A673 (cell line): ENCODE measurements around the gene XIRP1. TPM values are rescaled to one million over a fixed set of nuclear protein-coding genes. Genes with fewer than 3 reads are reported as not detected.
A peak's percentile ranks its signal among the peaks of the same experiment; 100 is the strongest.

ENCODE experiments used
- BruUV-seq: library from RNA; stranded (reverse); fragments of 400-500 nt; replicated peaks from 2 replicates; lab custom pipeline; 2021; lab: Mats Ljungman, UMichigan
- CTCF ChIA-PET: fragments of 300-600 bp; sonication (Branson Sonifier 250); formaldehyde crosslinking; loops from one replicate; lab custom pipeline; 2022; ENCODE audit warnings: antibody characterized with exemption; lab: Charles Lee
- POLR2A ChIA-PET: fragments of 300-600 bp; sonication (Branson Sonifier 250); formaldehyde crosslinking; loops from one replicate; lab custom pipeline; 2022; ENCODE audit warnings: antibody characterized with exemption; ENCODE audit not compliant: low non-redundant PET; lab: Charles Lee
- DNase-seq: peaks from one replicate; pipeline ENCODE4 v3.0.0-alpha.2; 2015; ENCODE audit warnings: low spot score
- H3K27ac ChIP-seq: fragments of 200-600 bp; sonication (generic); 2 replicates; pipeline ENCODE4 v1.5.1; 2016; ENCODE audit warnings: mixed run types, low read depth, mild to moderate bottlenecking, mixed read lengths, antibody characterized with exemption, low read length; ENCODE audit not compliant: poor library complexity, severe bottlenecking
- H3K27me3 ChIP-seq: fragments of 200-600 bp; sonication (generic); replicated peaks from 2 replicates; pipeline ENCODE4 v1.6.1; 2017; ENCODE audit warnings: mixed run types, low read depth, mild to moderate bottlenecking, mixed read lengths, antibody characterized with exemption, low read length; ENCODE audit not compliant: insufficient read depth, poor library complexity
- H3K36me3 ChIP-seq: fragments of 200-600 bp; sonication (generic); 2 replicates; pipeline ENCODE4 v1.6.1; 2016; ENCODE audit warnings: mixed run types, mild to moderate bottlenecking, mixed read lengths, antibody characterized with exemption, low read length; ENCODE audit not compliant: insufficient read depth, poor library complexity, severe bottlenecking
- H3K4me1 ChIP-seq: fragments of 200-600 bp; sonication (generic); 2 replicates; pipeline ENCODE4 v1.6.1; 2017; ENCODE audit warnings: mixed run types, mild to moderate bottlenecking, mixed read lengths, antibody characterized with exemption, low read length; ENCODE audit not compliant: insufficient read depth, poor library complexity, severe bottlenecking
- H3K4me3 ChIP-seq: fragments of 200-600 bp; sonication (generic); 2 replicates; pipeline ENCODE4 v1.5.1; 2016; ENCODE audit warnings: low read depth, mixed run types, mild to moderate bottlenecking, mixed read lengths, low read length; ENCODE audit not compliant: poor library complexity, severe bottlenecking
- H3K9me3 ChIP-seq: fragments of 200-600 bp; sonication (generic); 2 replicates; pipeline ENCODE4 v1.6.1; 2016; ENCODE audit warnings: mixed run types, low read depth, mild to moderate bottlenecking, mixed read lengths, antibody characterized with exemption, low read length; ENCODE audit not compliant: poor library complexity, severe bottlenecking
- EZH2 ChIP-seq: fragments of 200-600 bp; sonication (generic); IDR thresholded peaks from 2 replicates; pipeline ENCODE4 v1.6.1; 2017; ENCODE audit warnings: borderline replicate concordance, low read depth, mild to moderate bottlenecking, mixed read lengths, antibody characterized with exemption, low read length; ENCODE audit not compliant: poor library complexity, severe bottlenecking
- intact Hi-C: fragments of 100-400 bp; cut with micrococcal nuclease; formaldehyde crosslinking; loops from one replicate; pipeline ENCODE4 v1.10.0; 2022; ENCODE audit not compliant: unreplicated experiment
- total RNA-seq: library from RNA; stranded (reverse); gene quantifications from 2 replicates; pipeline ENCODE4 v1.2.3, GENCODE V29; 2021
- TF ChIP-seq, protein P1 (sequence below): fragments of 300-800, 200-600 bp; sonication (generic); conservative IDR thresholded peaks from 2 replicates; pipeline ENCODE4 v1.5.1; 2017; ENCODE audit warnings: low read depth, mild to moderate bottlenecking, antibody characterized with exemption, low read length, moderate library complexity, mixed read lengths

XIRP1 gene
- total RNA-seq, 1 experiment from 2014 or later: not detected

DNA sequence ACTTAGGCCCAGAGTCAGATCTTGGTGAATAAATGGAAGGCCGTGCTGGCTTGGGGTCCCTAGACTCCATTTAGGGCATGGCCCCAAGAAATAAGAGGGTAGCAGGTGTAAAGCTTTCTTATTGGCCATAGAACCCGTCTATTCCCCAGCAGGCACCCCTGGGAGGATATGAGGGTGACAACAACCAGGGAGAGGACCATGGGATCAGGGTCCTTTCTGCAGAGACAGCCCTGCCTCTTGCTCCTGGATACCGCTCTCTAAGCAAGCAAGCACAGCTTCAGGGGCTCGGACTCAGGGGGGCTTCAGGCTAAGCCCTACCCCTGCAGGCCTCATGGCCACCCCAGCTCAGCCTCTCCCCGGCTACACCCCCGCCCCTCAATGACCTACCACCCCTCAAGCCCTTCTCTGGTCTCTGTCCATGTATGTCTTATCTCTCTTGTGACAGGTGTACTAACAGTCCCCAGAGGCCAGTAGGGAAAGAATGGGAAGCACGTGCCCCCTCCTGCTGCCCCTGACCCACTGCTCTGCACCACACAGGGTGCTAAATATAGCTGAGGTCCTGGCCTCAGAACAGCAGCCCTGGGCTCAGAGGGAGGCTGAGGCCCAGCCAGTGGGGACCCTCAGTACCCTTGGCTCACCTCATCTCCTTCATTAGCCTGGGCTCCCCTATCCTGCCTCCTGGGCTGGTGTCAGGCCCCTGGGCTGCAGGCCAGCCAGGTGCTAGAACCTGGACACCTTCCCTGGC is 1.9 kb downstream of the XIRP1 start:
- no peak for DNase-seq
- ChIA-PET POLR2A (no interaction called here), CTCF (interaction anchor here (1.5 to 2.2 kb wide), 3 partner anchors 13 to 101 kb away, joined by 4 to 15 read pairs (median 7); no protein-coding TSS in a partner anchor)
- Histone ChIP-seq H3K27me3 (no peaks in the 10 kb centered on the region), H3K36me3 (no peaks in the 10 kb centered on the region), H3K27ac (no peak overlapping the region), H3K4me1 (no peaks in the 10 kb centered on the region), H3K9me3 (no peaks in the 10 kb centered on the region), H3K4me3 (no peak overlapping the region)
- TF ChIP-seq, protein P1, sequence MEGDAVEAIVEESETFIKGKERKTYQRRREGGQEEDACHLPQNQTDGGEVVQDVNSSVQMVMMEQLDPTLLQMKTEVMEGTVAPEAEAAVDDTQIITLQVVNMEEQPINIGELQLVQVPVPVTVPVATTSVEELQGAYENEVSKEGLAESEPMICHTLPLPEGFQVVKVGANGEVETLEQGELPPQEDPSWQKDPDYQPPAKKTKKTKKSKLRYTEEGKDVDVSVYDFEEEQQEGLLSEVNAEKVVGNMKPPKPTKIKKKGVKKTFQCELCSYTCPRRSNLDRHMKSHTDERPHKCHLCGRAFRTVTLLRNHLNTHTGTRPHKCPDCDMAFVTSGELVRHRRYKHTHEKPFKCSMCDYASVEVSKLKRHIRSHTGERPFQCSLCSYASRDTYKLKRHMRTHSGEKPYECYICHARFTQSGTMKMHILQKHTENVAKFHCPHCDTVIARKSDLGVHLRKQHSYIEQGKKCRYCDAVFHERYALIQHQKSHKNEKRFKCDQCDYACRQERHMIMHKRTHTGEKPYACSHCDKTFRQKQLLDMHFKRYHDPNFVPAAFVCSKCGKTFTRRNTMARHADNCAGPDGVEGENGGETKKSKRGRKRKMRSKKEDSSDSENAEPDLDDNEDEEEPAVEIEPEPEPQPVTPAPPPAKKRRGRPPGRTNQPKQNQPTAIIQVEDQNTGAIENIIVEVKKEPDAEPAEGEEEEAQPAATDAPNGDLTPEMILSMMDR: no peak
- TF ChIP-seq EZH2: no peak
- BruUV-seq: no TSS peak
- intact Hi-C loops: loop anchor here (1.0 kb wide), 1 partner anchor 98 kb away; no protein-coding TSS in a partner anchor

DNA sequence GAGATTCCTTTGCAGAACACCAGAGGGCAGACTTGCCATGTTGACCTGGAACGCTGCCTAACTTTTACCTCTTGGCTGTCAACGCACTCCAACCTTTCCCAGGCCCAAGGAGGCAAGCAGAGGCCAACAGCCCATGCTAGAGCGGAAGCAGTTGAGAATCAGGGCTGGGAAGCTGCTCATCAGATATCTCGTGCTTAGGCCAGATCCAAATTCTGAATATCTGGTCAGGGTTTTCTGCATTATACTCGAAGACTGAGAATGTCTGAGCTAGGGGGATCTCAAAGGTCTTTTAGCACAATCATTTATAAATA is 2.5 kb downstream of the XIRP1 start:
- Histone ChIP-seq H3K27ac (no peak overlapping the region), H3K36me3 (no peaks in the 10 kb centered on the region), H3K4me3 (no peak overlapping the region), H3K4me1 (no peaks in the 10 kb centered on the region), H3K27me3 (no peaks in the 10 kb centered on the region), H3K9me3 (no peaks in the 10 kb centered on the region)
- DNase-seq: peak; percentile 37
- intact Hi-C loops: loop anchor here (1.0 to 10.0 kb wide), 2 partner anchors 85 to 98 kb away; partner anchors contain the start of genes GORASP1 and TTC21A
- no peak for TF ChIP-seq EZH2
- TF ChIP-seq, protein P1: peak; percentile 60
- ChIA-PET POLR2A (no interaction called here), CTCF (interaction anchor here (1.5 to 2.2 kb wide), 3 partner anchors 12 to 102 kb away, joined by 4 to 15 read pairs (median 7); no protein-coding TSS in a partner anchor)
- no TSS peak for BruUV-seq

DNA sequence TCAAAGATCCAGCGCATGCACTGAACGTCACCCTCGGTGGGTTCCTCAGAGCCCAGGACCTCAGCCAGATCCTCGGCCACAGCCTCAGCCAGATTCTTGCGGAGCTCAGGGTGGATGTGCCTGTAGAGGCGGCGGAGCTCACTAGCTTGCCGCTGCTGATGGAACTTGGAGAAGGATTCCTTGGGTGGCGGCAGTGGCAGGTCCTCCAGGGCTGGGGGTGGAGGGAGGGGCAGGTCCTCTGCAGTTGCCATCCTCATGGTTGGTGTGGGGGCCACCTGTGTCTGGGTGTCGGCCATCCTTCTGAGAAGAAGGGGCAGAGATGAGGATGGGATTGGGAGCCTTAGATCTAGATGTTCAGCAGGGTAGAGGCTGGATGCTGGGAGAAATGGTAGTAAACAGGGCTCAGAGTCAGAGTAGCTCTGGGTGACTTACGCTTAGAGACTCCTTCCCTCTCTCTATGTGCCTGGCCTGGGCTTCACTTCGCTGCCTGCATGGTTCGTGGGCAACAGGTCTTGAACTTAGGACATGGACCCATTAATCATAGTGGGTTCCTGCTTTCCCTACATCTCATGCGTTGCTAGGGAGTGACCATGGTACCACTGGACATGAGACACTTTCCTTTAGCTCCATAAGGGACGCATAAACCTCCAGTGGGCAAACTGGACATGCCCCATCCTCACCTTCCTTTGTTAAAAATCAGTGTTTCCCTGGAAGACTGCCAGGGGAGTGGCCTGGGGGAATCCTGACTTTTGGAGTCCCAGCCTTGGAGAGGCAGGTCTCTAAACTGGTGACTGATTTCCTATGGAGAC is 3.0 kb downstream of the XIRP1 start:
- H3K36me3 ChIP-seq: no peaks in the 10 kb centered on the region
- no TSS peak for BruUV-seq
- intact Hi-C loops: loop anchor here (10.0 kb wide), 1 partner anchor 85 kb away; the partner anchor contains the start of genes GORASP1 and TTC21A
- ChIA-PET POLR2A (no interaction called here), CTCF (interaction anchor here (1.5 to 2.2 kb wide), 3 partner anchors 11 to 102 kb away, joined by 4 to 15 read pairs (median 7); no protein-coding TSS in a partner anchor)
- no peak for DNase-seq
- H3K27me3 ChIP-seq: no peaks in the 10 kb centered on the region
- H3K4me3 ChIP-seq: no peak overlapping the region
- no peaks in the 10 kb centered on the region for H3K9me3 ChIP-seq
- TF ChIP-seq, protein P1: no peak
- no peak overlapping the region for H3K27ac ChIP-seq
- H3K4me1 ChIP-seq: no peaks in the 10 kb centered on the region
